Activated CD4-positive, alpha-beta T cell treated with anti-CD3 and anti-CD28 coated beads for 24 hours (primary cell): ENCODE measurements around the gene CHRDL1.
"Not testable (repeated sequence)": the region's sequence is repeated elsewhere in the genome, so short reads cannot be mapped to it uniquely, and the experiment has no call there.

Experiments used
- DNase-seq, 2 donors: peaks; one replicate each; pipeline ENCODE4 v3.0.0-alpha.2; 2020; ENCODE audit warnings: low read depth in 2 of 2

The CHRDL1 gene

GRCh38 chrX:110665223-110666002 is 130.2 kb downstream of the CHRDL1 start:
- peak in 1 of 2 donors; percentile 1 for DNase-seq

GRCh38 chrX:110657073-110657472 is 138.5 kb downstream of the CHRDL1 start:
- DNase-seq, result no peak

- DNase-seq, result not testable (repeated sequence)
Measured at GRCh38 chrX:110654280-110654679, 141.3 kb downstream of the CHRDL1 start.

- no peak for DNase-seq
Measured at GRCh38 chrX:110646386-110646785, 149.2 kb downstream of the CHRDL1 start.
